Stimulated activated CD8-positive, alpha-beta memory T cell treated with anti-CD3 and anti-CD28 coated beads, Interleukin-12 subunit alpha, Interleukin-12 subunit beta, amount 100 ng/mL, for 1 hour (primary cell): Measurements from ENCODE around the gene SUN1.
A peak's percentile ranks its signal among the peaks of the same experiment; 100 is the strongest.
"Not testable (repeated sequence)": the region's sequence is repeated elsewhere in the genome, so short reads cannot be mapped to it uniquely, and the experiment has no call there.

Experiments
- DNase-seq: peaks from one replicate; pipeline ENCODE4 v3.0.0-alpha.2; 2020; ENCODE audit warnings: low read depth

Gene SUN1

DNA sequence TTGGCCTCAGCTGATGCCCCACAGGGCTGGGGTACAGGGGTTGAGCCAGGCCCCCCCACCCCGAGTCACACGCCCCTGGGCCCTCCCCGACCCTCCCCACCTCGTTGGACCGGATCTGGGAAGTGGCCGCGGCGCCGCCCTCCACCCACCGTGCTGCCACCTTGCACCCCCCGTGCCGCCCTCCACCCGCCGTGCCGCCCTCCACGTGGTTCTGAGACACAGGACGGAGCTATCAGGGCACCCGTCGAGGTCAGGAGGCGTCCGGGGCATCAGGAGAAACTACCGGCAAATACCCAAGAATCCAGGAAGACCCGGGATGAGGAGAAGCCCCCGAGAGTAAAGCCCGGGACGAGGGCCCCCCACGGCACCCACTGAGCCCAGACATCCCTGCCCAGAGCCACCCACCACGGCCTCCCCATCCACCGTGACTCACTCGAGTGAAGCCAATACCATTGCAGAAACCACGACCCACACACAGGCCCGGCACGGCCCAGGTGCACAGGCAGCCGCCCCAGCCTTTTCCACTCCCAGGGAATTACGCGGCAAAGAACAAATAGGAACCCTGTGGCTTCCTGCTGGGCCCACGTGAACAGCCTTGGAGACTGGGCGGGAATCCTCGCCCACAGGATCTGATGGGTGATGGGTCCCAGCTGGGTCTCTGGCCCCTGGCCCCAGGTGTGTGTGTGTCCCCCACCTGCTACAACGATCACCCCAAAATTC is 88.2 kb downstream of the SUN1 start:
- no peak for DNase-seq

DNA sequence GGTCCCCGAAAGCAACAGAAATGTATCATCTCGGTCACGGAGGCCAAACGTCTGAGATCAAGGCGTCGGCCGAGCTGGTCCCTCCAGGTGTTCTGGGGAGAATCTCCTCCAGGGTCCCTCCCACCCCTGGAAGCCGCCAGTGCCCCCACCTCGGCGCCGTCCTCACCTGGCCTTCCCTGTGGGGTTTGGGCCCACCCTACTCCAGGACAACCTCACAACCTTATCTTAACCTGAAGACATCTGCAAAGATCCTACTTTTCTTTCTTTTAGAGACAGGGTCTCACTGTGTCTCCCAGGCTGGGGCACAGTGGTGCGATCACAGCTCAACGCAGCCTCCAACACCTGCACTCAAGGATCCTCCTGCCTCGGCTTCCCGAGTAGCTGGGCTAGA is 88.8 kb downstream of the SUN1 start:
- DNase-seq = no peak

DNA sequence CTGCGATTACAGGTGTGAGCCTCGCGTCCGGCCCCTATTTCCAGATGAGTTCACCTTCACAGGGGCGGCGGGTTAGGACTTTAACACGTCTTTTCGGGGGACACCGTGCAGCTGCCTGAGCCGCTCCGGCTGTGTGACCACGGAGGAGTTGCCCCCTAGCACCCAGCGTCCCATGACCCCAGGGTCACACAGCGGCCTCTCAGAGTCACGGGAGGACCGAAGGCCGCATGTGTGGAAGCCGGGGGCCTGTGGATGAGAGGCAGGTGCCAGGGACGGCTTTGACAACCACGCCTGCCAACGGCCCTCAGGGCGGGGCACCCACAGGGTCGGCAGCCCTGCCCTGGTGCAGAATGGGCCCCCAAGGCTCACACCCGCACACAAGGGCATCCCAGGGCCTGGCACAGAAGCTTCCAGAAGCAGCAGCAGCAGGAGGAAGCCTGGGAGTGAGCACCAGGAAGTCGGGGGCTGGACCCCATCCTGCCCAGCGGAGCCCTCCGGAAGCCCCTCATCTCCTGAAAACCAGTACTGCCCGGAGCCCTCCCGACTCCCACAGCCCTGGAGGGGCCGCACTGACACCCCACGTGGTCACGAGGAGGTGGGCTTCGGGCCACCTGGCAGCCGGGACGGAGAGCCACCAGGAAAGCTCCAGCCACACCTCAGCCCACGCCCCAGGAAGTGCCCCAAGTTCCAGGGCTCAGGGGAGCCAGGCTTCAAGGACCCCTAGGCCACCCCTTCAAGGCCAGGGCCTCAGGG is 89.5 kb downstream of the SUN1 start:
- DNase-seq = no peak

DNA sequence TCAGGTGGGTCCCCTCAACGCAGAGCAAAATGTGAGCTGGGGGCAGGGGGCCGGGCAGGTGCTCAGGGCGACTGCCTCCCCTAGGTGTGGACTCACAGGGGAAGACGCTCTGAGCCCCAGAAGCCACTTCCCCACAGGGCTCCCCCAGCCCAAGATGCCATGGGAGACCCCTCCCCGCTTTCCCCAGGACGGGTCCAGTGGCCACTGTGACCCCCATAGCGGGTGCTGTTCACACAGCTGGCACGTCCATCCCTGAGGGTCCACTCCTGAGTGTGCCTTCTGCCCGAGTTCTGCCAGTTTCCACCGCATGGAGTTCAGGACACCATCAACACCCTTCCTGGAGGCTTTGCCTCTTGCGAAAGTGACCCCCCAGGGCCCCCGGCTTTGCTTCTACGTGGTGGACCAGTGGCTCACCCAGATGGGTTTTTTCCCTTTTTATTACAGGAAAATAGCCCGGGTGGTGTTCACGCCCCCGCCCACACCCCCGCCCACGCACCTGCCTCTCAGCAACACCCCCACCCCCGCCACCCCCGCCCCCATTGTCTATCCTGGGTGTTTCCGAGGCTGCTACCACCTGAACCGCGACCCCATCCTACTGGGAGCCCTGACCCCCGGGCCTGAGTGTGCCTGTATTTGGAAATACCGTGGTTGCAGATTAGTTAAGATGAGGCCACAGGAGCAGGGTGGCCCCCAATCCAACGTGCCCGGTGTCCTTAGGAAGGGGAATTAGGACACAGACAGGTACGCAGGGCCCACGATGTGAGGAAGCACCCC is 90.2 kb downstream of the SUN1 start:
- DNase-seq = peak; percentile 44

DNA sequence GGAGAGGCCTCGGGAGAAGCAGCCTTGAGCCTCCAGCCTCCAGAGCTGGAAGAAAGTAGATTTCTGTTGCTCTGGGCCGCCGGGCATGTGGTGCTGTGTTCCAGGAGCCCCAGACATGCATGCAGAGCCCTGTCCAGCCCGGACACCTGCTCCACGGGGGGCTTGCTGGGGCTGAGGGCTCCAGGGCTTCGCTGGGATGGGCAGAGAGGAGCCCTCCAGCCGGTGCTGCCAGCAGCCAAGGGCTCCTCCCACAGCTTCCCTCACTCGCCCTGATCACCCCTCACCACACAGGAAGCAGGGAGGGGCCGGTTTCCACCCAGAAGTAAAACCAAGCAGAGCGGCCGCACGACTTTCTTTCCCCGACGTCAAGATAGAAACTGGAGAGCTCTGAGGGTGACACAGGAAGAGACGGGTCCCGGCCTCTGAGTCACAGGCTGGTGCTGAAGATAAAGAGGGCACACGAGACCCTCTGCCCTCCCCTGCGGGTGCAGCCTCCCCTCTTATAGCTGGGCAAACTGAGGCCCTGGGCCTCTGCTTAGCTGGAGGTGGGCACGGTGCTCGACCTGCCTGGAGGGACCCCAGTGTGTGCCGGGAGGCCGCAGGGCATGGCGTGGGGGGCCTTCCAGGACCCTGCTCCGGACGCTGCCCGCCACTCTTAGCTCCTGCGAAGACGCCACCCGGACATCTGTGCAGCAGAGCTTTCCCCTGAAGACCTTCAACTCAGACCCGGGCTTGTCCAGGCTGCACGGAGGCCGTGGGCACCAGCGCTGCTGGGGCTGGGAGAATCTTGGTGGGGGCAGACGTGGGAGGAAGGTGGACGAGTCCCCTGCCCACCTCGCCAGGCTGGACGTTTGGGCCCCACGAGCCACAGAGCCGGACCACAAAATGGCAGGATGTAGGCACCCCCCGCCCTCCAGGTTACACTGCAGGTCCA is 91.1 kb downstream of the SUN1 start:
- peak; percentile 88 for DNase-seq

DNA sequence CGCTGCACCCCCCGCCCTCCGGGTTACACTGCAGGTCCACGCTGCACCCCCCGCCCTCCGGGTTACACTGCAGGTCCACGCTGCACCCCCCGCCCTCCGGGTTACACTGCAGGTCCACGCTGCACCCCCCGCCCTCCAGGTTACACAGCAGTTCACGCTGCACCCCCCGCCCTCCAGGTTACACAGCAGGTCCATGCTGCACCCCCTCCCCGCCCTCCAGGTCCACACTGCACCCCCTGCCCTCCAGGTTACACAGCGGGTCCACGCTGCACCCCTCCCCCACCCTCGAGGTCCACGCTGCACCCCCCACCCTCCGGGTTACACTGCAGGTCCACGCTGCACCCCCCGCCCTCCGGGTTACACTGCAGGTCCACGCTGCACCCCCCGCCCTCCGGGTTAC is 91.8 kb downstream of the SUN1 start:
- not testable (repeated sequence) for DNase-seq
